ENCODE measurements around the gene TMEM25.
"Not testable (repeated sequence)": the region's sequence is repeated elsewhere in the genome, so short reads cannot be mapped to it uniquely, and the experiment has no call there.

The TMEM25 gene

DNA sequence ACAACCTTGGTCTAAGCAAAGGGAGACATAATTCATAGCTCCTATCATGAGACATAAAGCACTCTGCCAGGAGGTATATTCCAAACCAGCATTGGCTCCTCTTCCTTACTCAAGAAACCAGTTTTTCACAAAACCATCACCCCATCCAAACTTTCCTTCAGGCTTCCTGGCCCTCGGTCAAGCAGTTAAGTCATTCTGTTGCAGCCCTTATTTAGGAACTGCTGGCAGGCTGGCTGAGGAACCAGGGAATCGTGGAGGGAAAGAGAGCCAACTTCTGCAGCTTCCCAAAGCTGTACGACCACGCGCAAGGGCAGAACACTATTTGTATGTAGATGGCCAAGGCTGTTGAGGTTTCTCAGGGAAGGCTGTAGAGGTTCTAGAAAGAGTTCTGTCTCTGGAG lies 34.1 kb downstream of the TMEM25 start:
- TF ChIP-seq, protein P1, sequence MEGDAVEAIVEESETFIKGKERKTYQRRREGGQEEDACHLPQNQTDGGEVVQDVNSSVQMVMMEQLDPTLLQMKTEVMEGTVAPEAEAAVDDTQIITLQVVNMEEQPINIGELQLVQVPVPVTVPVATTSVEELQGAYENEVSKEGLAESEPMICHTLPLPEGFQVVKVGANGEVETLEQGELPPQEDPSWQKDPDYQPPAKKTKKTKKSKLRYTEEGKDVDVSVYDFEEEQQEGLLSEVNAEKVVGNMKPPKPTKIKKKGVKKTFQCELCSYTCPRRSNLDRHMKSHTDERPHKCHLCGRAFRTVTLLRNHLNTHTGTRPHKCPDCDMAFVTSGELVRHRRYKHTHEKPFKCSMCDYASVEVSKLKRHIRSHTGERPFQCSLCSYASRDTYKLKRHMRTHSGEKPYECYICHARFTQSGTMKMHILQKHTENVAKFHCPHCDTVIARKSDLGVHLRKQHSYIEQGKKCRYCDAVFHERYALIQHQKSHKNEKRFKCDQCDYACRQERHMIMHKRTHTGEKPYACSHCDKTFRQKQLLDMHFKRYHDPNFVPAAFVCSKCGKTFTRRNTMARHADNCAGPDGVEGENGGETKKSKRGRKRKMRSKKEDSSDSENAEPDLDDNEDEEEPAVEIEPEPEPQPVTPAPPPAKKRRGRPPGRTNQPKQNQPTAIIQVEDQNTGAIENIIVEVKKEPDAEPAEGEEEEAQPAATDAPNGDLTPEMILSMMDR (IDR thresholded peaks at IDR 0.05; ENCODE audit: insufficient read depth, low read length, poor library complexity, severe bottlenecking): no peak
- no peak overlapping the region for H3K4me3 ChIP-seq (replicated peaks; ENCODE audit: low read depth, low read length)
- DNase-seq (ENCODE audit: extremely low read depth, insufficient read length): no peak

DNA sequence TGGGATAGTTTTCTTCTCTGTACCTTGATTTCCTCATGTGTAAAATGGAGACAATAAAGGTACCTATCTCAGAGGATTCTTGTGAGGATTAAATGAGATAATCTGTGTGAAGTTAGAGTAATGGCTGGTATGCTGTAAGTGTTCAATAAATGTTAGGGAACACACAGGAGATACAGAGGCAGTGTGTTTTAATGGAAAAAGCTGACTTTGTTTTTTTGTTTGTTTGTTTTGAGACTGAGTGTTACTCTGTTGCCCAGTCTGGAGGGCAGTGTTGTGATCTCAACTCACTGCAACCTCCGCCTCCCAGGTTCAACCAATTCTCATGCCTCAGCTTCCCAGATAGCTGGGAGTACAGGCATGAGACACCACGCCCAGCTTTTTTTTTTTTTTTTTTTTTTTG lies 38.7 kb downstream of the TMEM25 start:
- H3K27me3 ChIP-seq (replicated peaks; ENCODE audit: control insufficient read depth, insufficient read depth, low read length): no peaks in the 10 kb centered on the region

More for the DNA sequence above, 34.1 kb downstream of the TMEM25 start:
- Histone ChIP-seq H3K36me3 (ENCODE audit: control insufficient read depth, insufficient read depth, low read length) (no peaks in the 10 kb centered on the region), H3K27me3 (replicated peaks; ENCODE audit: control insufficient read depth, insufficient read depth, low read length) (no peaks in the 10 kb centered on the region)

DNA sequence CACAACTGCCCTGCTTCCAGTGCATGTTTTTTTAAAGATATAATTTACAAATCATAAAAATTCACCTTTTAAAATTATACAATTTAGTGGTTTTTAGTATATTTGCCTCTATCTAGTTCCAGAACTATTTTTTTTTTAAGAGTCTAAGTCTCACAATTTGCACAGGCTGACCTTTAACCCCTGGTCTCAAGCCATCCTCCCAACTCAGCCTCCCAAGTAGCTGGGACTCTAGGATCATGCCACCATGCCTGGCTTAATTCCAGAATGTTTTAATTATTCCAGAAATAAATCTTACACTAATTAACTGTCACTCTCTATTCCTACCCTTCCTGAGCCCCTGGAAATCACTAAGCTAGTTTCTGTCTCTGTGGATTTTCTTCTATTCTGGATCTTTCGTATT lies 39.8 kb downstream of the TMEM25 start:
- no peak for DNase-seq (ENCODE audit: extremely low read depth, insufficient read length)
- Histone ChIP-seq H3K36me3 (ENCODE audit: control insufficient read depth, insufficient read depth, low read length) (no peaks in the 10 kb centered on the region), H3K4me3 (replicated peaks; ENCODE audit: low read depth, low read length) (no peak overlapping the region), H3K27me3 (replicated peaks; ENCODE audit: control insufficient read depth, insufficient read depth, low read length) (no peaks in the 10 kb centered on the region)
- TF ChIP-seq, protein P1 (IDR thresholded peaks at IDR 0.05; ENCODE audit: insufficient read depth, low read length, poor library complexity, severe bottlenecking): no peak

More for the DNA sequence above, 38.7 kb downstream of the TMEM25 start:
- TF ChIP-seq, protein P1 (IDR thresholded peaks at IDR 0.05; ENCODE audit: insufficient read depth, low read length, poor library complexity, severe bottlenecking): no peak
- Histone ChIP-seq H3K36me3 (ENCODE audit: control insufficient read depth, insufficient read depth, low read length) (no peaks in the 10 kb centered on the region), H3K4me3 (replicated peaks; ENCODE audit: low read depth, low read length) (no peak overlapping the region)
- no peak for DNase-seq (ENCODE audit: extremely low read depth, insufficient read length)

DNA sequence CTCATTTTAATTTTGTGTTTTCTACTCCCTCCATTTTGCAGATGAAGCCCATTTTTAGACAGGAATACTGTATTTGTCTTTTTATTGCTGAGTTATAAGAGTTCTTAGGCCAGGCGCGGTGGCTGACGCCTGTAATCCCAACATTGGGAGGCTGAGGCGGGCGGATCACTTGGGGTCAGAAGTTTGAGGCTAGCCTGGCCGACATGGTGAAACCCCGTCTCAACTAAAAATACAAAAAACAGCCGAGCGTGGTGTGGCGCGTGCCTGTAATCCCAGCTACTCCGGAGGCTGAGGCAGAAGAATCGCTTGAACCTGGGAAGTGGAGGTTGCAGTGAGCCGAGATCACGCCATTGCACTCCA lies 40.7 kb downstream of the TMEM25 start:
- not testable (repeated sequence) for DNase-seq (ENCODE audit: extremely low read depth, insufficient read length)
- peak overlapping the region; percentile 98 for H3K4me3 ChIP-seq (replicated peaks; ENCODE audit: low read depth, low read length)

DNA sequence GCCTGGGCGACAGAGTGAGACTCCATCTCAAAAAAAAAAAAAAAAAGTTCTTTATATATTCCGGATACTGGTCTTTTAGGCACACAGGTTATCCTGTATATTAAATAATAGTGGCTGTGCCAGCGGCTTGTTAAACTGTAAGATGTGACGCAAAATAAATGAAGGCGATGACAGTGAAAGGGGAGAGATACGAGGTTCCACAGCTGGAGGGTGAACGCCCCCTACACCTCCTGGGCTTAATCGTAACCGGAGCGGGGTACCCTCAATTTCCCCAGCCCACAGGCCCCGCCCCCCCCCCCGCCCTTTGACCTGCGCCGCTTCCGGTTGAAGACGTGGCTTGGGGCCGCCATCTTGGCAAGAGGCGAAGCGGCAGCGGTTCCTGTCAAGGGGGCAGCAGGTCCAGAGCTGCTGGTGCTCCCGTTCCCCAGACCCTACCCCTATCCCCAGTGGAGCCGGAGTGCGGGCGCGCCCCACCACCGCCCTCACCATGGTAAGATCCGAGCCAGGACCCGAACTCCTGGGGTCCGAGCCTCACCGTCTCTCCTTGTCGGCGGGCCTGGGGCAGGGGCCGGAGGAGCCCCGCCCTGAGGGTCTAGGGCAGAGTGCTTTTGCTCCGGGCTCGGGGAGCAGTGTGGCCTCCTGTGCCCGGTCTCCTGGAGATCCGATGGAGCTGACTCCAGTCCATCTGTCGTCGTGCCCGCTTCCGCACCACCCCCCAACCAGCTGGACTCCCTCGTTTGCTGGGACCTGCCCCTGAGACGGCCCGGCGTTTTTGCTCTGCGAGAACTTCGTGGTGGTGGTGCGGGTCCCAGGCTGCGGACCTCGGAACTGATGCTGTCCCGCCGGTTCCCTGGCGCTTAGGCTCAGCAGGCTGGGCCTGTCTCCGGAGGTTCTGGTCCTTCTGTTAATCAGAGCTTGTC lies 41.3 kb downstream of the TMEM25 start, which contains the start of gene ARCN1:
ARCN1 (plus strand) TSS at position 349 of the 920 bp plus-strand sequence; CDS start at position 488, 139 bp downstream.
- DNase-seq (ENCODE audit: extremely low read depth, insufficient read length): peak; percentile 80
- H3K27me3 ChIP-seq (replicated peaks; ENCODE audit: control insufficient read depth, insufficient read depth, low read length): no peaks in the 10 kb centered on the region
- TF ChIP-seq, protein P1 (IDR thresholded peaks at IDR 0.05; ENCODE audit: insufficient read depth, low read length, poor library complexity, severe bottlenecking): no peak
- peak within 1 kb of the TSS; percentile 98 for H3K4me3 ChIP-seq (replicated peaks; ENCODE audit: low read depth, low read length)
- H3K36me3 ChIP-seq (ENCODE audit: control insufficient read depth, insufficient read depth, low read length): peaks cover 2% of the 10 kb centered on the region; the same call in 1 of the 2 replicates

More for the DNA sequence above, 40.7 kb downstream of the TMEM25 start:
- not testable (repeated sequence) for H3K27me3 ChIP-seq (replicated peaks; ENCODE audit: control insufficient read depth, insufficient read depth, low read length); H3K36me3 ChIP-seq (ENCODE audit: control insufficient read depth, insufficient read depth, low read length)

DNA sequence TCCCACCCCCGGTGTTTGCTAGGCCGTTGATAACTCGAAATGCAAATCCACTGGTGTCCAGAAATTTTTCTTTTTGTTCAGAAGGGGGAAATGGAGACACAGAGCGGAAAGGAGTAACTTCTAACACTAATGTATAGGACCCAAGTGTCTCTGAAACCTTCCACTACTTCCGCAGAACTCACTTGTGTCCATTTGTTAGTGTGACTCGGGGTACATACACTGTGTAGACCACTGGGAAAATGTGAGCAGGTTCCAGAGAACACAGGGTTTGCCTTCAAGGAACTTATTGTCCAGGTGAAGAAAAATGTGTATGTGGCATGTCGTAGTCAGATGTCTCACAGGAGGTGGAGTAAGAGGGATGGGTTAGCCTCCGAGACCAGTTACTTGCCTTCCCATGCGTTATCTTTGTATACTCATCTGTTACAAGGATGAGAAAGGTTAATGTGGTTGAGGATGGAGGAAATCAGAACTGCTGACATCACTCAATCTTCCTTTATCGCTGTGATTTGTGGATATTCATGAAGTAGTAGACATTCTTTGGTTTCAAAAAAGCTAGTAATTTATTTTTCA lies 42.1 kb downstream of the TMEM25 start:
- Histone ChIP-seq H3K36me3 (ENCODE audit: control insufficient read depth, insufficient read depth, low read length) (peaks cover 2% of the 10 kb centered on the region; the same call in 1 of the 2 replicates), H3K27me3 (replicated peaks; ENCODE audit: control insufficient read depth, insufficient read depth, low read length) (no peaks in the 10 kb centered on the region), H3K4me3 (replicated peaks; ENCODE audit: low read depth, low read length) (peak overlapping the region; percentile 98)
- no peak for DNase-seq (ENCODE audit: extremely low read depth, insufficient read length)
- TF ChIP-seq, protein P1 (IDR thresholded peaks at IDR 0.05; ENCODE audit: insufficient read depth, low read length, poor library complexity, severe bottlenecking): no peak
